ENCODE results near the gene PDZD7. TPM values are rescaled to one million over a fixed set of nuclear protein-coding genes. Genes with fewer than 3 reads are reported as not detected.

PDZD7 gene
- total RNA-seq, 1 experiment from 2014 or later = 6.1 TPM

DNA sequence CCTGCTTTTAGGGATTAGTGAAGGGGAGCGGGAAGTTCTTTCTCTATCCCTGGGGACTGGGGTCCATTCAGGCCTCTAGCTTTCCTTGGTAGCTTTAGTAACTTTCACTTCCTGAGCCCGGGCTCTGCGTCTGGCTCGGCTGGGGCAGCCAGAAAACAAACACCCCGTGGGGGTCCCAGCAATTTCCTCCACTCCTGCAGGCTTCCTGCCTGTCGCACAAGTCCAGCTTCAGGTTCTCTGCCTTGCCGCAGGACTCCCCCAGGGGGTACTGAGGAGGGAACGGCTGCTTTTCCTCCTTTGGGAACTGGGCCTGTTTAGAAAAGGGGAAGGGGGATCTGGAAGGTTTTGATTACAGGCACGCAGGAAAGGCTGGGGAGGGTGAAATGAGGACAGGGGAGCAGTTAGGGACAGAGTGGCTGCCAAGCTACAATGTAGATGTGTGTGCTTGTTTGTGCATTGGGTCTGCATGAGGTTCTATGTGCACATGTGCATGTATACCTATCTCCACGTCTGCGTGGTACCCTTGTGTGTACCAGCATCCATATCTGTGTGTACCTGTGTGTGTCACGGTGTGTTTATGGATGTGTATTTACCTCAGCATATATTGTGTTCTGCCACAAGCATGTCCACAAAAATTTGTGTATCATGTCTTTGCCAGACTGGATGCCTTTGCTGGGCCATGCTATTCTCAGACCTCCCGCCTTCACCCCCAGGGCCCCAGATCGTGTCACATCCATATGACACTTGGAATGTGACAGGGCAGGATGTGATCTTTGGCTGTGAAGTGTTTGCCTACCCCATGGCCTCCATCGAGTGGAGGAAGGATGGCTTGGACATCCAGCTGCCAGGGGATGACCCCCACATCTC is 32.9 kb upstream of the PDZD7 start:
- BruUV-seq (replicated peaks) = no TSS peak

More for the DNA sequence above, 32.9 kb upstream of the PDZD7 start:
- H2AFZ ChIP-seq (ENCODE audit: low read depth, low read length, poor library complexity, severe bottlenecking) = no peak overlapping the region
- no peaks in the 10 kb centered on the region for H3K36me3 ChIP-seq (ENCODE audit: control insufficient read depth in 1 of 2, insufficient read depth in 2 of 2, low read length in 2 of 2)
- intact Hi-C loops (cut with micrococcal nuclease) = loop anchor here (5.0 to 10.0 kb wide), 2 partner anchors 511 to 1579 kb away; partner anchors contain the start of gene TRIM8
- peaks cover 49 to 75% of the 10 kb centered on the region in 2 experiments for H3K4me1 ChIP-seq (ENCODE audit: control insufficient read depth in 1 of 2, insufficient read depth in 2 of 2, low read length in 2 of 2)
- no peak overlapping the region for H3K4me3 ChIP-seq (replicated peaks in 1 of 2; ENCODE audit: low read depth in 1 of 2, low read length in 2 of 2)
- TF ChIP-seq, protein P1, sequence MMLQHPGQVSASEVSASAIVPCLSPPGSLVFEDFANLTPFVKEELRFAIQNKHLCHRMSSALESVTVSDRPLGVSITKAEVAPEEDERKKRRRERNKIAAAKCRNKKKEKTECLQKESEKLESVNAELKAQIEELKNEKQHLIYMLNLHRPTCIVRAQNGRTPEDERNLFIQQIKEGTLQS (IDR thresholded peaks at IDR 0.05) = no peak
- TF ChIP-seq SRF (IDR thresholded peaks at IDR 0.05; ENCODE audit: low read depth) = no peak
- TF ChIP-seq FOSL1 (IDR thresholded peaks at IDR 0.05; ENCODE audit: low read depth) = no peak
- TF ChIP-seq SIN3A (IDR thresholded peaks at IDR 0.05; ENCODE audit: low read depth) = no peak
- TF ChIP-seq POLR2A (IDR thresholded peaks at IDR 0.05; ENCODE audit: borderline replicate concordance, extremely low read depth, insufficient read depth, insufficient read length) = no peak
- TF ChIP-seq, protein P2, sequence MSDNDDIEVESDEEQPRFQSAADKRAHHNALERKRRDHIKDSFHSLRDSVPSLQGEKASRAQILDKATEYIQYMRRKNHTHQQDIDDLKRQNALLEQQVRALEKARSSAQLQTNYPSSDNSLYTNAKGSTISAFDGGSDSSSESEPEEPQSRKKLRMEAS (IDR thresholded peaks at IDR 0.05) = no peak
- TF ChIP-seq CEBPB (IDR thresholded peaks at IDR 0.05; ENCODE audit: low read depth) = no peak
- TF ChIP-seq EZH2phosphoT487 (IDR thresholded peaks at IDR 0.05; ENCODE audit: borderline replicate concordance) = no peak
- TF ChIP-seq YY1 (IDR thresholded peaks at IDR 0.05; ENCODE audit: extremely low read depth, insufficient replicate concordance, low read depth, low read length) = no peak
- TF ChIP-seq, protein P3, sequence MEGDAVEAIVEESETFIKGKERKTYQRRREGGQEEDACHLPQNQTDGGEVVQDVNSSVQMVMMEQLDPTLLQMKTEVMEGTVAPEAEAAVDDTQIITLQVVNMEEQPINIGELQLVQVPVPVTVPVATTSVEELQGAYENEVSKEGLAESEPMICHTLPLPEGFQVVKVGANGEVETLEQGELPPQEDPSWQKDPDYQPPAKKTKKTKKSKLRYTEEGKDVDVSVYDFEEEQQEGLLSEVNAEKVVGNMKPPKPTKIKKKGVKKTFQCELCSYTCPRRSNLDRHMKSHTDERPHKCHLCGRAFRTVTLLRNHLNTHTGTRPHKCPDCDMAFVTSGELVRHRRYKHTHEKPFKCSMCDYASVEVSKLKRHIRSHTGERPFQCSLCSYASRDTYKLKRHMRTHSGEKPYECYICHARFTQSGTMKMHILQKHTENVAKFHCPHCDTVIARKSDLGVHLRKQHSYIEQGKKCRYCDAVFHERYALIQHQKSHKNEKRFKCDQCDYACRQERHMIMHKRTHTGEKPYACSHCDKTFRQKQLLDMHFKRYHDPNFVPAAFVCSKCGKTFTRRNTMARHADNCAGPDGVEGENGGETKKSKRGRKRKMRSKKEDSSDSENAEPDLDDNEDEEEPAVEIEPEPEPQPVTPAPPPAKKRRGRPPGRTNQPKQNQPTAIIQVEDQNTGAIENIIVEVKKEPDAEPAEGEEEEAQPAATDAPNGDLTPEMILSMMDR (IDR thresholded peaks at IDR 0.05 in 2 of 3, conservative IDR thresholded peaks at IDR 0.05 in 1 of 3; ENCODE audit: borderline replicate concordance in 1 of 3, insufficient read depth in 1 of 3, low read depth in 2 of 3, low read length in 2 of 3) = no peak
- no peak for TF ChIP-seq ELF1 (IDR thresholded peaks at IDR 0.05; ENCODE audit: borderline replicate concordance, low read depth)
- no peak for TF ChIP-seq TCF7L2 (IDR thresholded peaks at IDR 0.05; ENCODE audit: borderline replicate concordance, extremely low read depth, insufficient read depth, insufficient read length)
- H3K4me2 ChIP-seq (ENCODE audit: low read length) = peak overlapping the region; percentile 81
- H4K20me1 ChIP-seq (ENCODE audit: insufficient read depth) = no peaks in the 10 kb centered on the region
- RAD21 ChIA-PET (ENCODE audit: low non-redundant PET in 1 of 2, low total read pairs in 2 of 2, uncharacterized antibody in 2 of 2, unreplicated experiment in 2 of 2) = no interaction called here
- no peaks in the 10 kb centered on the region for H3K27me3 ChIP-seq (ENCODE audit: insufficient read depth, low read length)
- POLR2A ChIA-PET = no interaction called here
- no peaks in the 10 kb centered on the region for H3K9me3 ChIP-seq (ENCODE audit: control insufficient read depth in 1 of 2, insufficient read depth in 1 of 2, low read depth in 1 of 2, low read length in 2 of 2)
- no peak overlapping the region for H3K27ac ChIP-seq (ENCODE audit: low read depth, low read length)
- H3K79me2 ChIP-seq (ENCODE audit: insufficient read depth, low read length) = peaks cover 17% of the 10 kb centered on the region
- ATAC-seq = no peak
- CTCF ChIA-PET = interaction anchor here (5.7 to 8.3 kb wide), 4 partner anchors 12 to 32 kb away, joined by 38 to 109 read pairs (median 84); no protein-coding TSS in a partner anchor
- peak overlapping the region; percentile 91 for H3K9ac ChIP-seq (ENCODE audit: low read length)
- H3K9me2 ChIP-seq (ENCODE audit: insufficient read depth) = no peaks in the 10 kb centered on the region
- no peak for DNase-seq (ENCODE audit: low read depth, low spot score)
